Mesenchymal stem cell (in vitro differentiated cells and primary cell): ENCODE measurements around the gene TIMM44.
A peak's percentile ranks its signal among the peaks of the same experiment; 100 is the strongest.
"Not testable (repeated sequence)": the region's sequence is repeated elsewhere in the genome, so short reads cannot be mapped to it uniquely, and the experiment has no call there.

ENCODE experiments used
- DNase-seq: peaks from one replicate; pipeline ENCODE4 v3.0.0-alpha.2; 2013
- H2AFZ ChIP-seq: one replicate; pipeline ENCODE4 v1.6.1; 2013; ENCODE audit warnings: low read depth, mild to moderate bottlenecking, control low read depth, inconsistent platforms, low read length, moderate library complexity
- H2AK5ac ChIP-seq: 2 replicates; pipeline ENCODE4 v1.6.1; 2013; ENCODE audit warnings: low read length, moderate library complexity, mild to moderate bottlenecking, inconsistent platforms; ENCODE audit not compliant: severe bottlenecking
- H2BK120ac ChIP-seq: one replicate; pipeline ENCODE4 v1.6.1; 2013; ENCODE audit warnings: low read depth, mild to moderate bottlenecking, inconsistent platforms, low read length, moderate library complexity
- H2BK12ac ChIP-seq, 2 experiments: one replicate each; pipeline ENCODE4 v1.6.1; 2013; ENCODE audit warnings: inconsistent platforms in 2 of 2, low read length in 2 of 2, mild to moderate bottlenecking in 2 of 2, moderate library complexity in 2 of 2, control low read depth in 1 of 2
- H2BK15ac ChIP-seq: one replicate; pipeline ENCODE4 v1.6.1; 2013; ENCODE audit warnings: mild to moderate bottlenecking, low read depth, inconsistent platforms; ENCODE audit not compliant: poor library complexity, severe bottlenecking
- H2BK5ac ChIP-seq: 2 replicates; pipeline ENCODE4 v1.6.1; 2013; ENCODE audit warnings: low read depth, mild to moderate bottlenecking, low read length, control low read depth, inconsistent platforms; ENCODE audit not compliant: poor library complexity, severe bottlenecking
- H3K14ac ChIP-seq, 2 experiments: one replicate each; pipeline ENCODE4 v1.6.1; 2013; ENCODE audit warnings: inconsistent platforms in 2 of 2, low read length in 2 of 2, control low read depth in 1 of 2, mild to moderate bottlenecking in 1 of 2, moderate library complexity in 1 of 2
- H3K18ac ChIP-seq, 2 experiments: one replicate each; pipeline ENCODE4 v1.6.1; 2013; ENCODE audit warnings: inconsistent platforms in 2 of 2, low read length in 2 of 2, control low read depth in 1 of 2, low read depth in 1 of 2, mild to moderate bottlenecking in 1 of 2
- H3K23ac ChIP-seq, 2 experiments: one replicate each; pipeline ENCODE4 v1.6.1; 2013; ENCODE audit warnings: inconsistent platforms in 2 of 2, low read length in 2 of 2, mild to moderate bottlenecking in 2 of 2, moderate library complexity in 2 of 2, control low read depth in 1 of 2
- H3K27ac ChIP-seq: 2 replicates; pipeline ENCODE4 v1.5.1; 2013; ENCODE audit warnings: mild to moderate bottlenecking, moderate library complexity, low read length, control low read depth, inconsistent platforms; ENCODE audit not compliant: poor library complexity, severe bottlenecking
- H3K27me3 ChIP-seq, 2 experiments: 2 replicates each; pipeline versions ENCODE4 v1.6.1 to v1.7.0; 2013; ENCODE audit warnings: low read length in 2 of 2, mild to moderate bottlenecking in 2 of 2, moderate library complexity in 2 of 2, control low read depth in 1 of 2, inconsistent platforms in 1 of 2; ENCODE audit not compliant: control insufficient read depth in 1 of 2, insufficient read depth in 1 of 2
- H3K36me3 ChIP-seq, 2 experiments: 2 replicates each; pipeline versions ENCODE4 v1.6.1 to v1.7.0; 2013; ENCODE audit warnings: low read length in 2 of 2, control low read depth in 1 of 2, inconsistent platforms in 1 of 2, low read depth in 1 of 2, mild to moderate bottlenecking in 1 of 2; ENCODE audit not compliant: insufficient read depth in 2 of 2, control insufficient read depth in 1 of 2
- H3K4ac ChIP-seq, 2 experiments: one replicate each; pipeline ENCODE4 v1.6.1; 2013; ENCODE audit warnings: inconsistent platforms in 2 of 2, low read length in 2 of 2, mild to moderate bottlenecking in 2 of 2, moderate library complexity in 2 of 2, control low read depth in 1 of 2, low read depth in 1 of 2
- H3K4me1 ChIP-seq: 2 replicates; pipeline ENCODE4 v1.6.1; 2013; ENCODE audit warnings: low read depth, low read length, control low read depth; ENCODE audit not compliant: control insufficient read depth, insufficient read depth
- H3K4me2 ChIP-seq: 2 replicates; pipeline ENCODE4 v1.6.1; 2013; ENCODE audit warnings: low read length, mild to moderate bottlenecking, inconsistent platforms; ENCODE audit not compliant: poor library complexity, severe bottlenecking
- H3K4me3 ChIP-seq, 2 experiments: 2 replicates each; pipeline versions ENCODE4 v1.5.1 to v1.7.0; 2013; ENCODE audit warnings: low read length in 2 of 2, mild to moderate bottlenecking in 2 of 2, control low read depth in 1 of 2, low read depth in 1 of 2; ENCODE audit not compliant: insufficient read depth in 1 of 2
- H3K79me1 ChIP-seq: replicated peaks from 2 replicates; pipeline ENCODE4 v1.6.1; 2013; ENCODE audit warnings: mild to moderate bottlenecking, control low read depth, low read length, inconsistent platforms; ENCODE audit not compliant: poor library complexity, severe bottlenecking
- H3K9ac ChIP-seq: 2 replicates; pipeline ENCODE4 v1.7.0; 2013; ENCODE audit warnings: mild to moderate bottlenecking, low read length, moderate library complexity
- H3K9me3 ChIP-seq: 2 replicates; pipeline ENCODE4 v1.7.0; 2013; ENCODE audit warnings: mild to moderate bottlenecking, low read length; ENCODE audit not compliant: control insufficient read depth
- H4K8ac ChIP-seq: one replicate; pipeline ENCODE4 v1.6.1; 2013; ENCODE audit warnings: inconsistent platforms, mild to moderate bottlenecking, low read length, moderate library complexity
- H4K91ac ChIP-seq: one replicate; pipeline ENCODE4 v1.6.1; 2013; ENCODE audit warnings: mild to moderate bottlenecking, low read length, inconsistent platforms
- WGBS: methylation state at CpG from one replicate; pipeline ENCODE4 v1.1.7; 2013; ENCODE audit warnings: mixed read lengths; 5-methylcytosine and 5-hydroxymethylcytosine counted together

The TIMM44 gene

GRCh38 chr19:7930765-7931164 is 12.7 kb downstream of the TIMM44 start:
- Histone ChIP-seq H3K4ac (no peak overlapping the region), H4K91ac (no peak overlapping the region), H3K23ac (no peak overlapping the region), H2BK15ac (no peak overlapping the region), H3K9me3 (no peaks in the 10 kb centered on the region), H4K8ac (no peak overlapping the region), H2BK5ac (no peak overlapping the region), H3K36me3 (peaks cover 53 to 70% of the 10 kb centered on the region in 2 experiments), H3K79me1 (peaks cover 19% of the 10 kb centered on the region), H3K14ac (no peak overlapping the region), H3K4me1 (peaks cover 30% of the 10 kb centered on the region), H3K4me3 (no peak overlapping the region), H2BK12ac (no peak overlapping the region), H3K9ac (no peak overlapping the region), H2AK5ac (no peak overlapping the region), H3K27me3 (no peaks in the 10 kb centered on the region), H3K18ac (no peak overlapping the region), H3K4me2 (no peak overlapping the region), H3K27ac (no peak overlapping the region), H2AFZ (no peak overlapping the region), H2BK120ac (no peak overlapping the region)
- WGBS, result 89% methylated on average over 6 of the region's 7 CpGs
- no peak for DNase-seq

- not testable (repeated sequence) for H3K18ac ChIP-seq, H4K8ac ChIP-seq, H2BK15ac ChIP-seq, H3K14ac ChIP-seq, H2BK5ac ChIP-seq, H3K27me3 ChIP-seq, H2AK5ac ChIP-seq, H2AFZ ChIP-seq, H3K9ac ChIP-seq, H3K4ac ChIP-seq, H2BK12ac ChIP-seq, H2BK120ac ChIP-seq, H3K27ac ChIP-seq, H3K4me3 ChIP-seq, H3K4me2 ChIP-seq, H3K23ac ChIP-seq, H3K9me3 ChIP-seq, H4K91ac ChIP-seq
- Histone ChIP-seq H3K79me1 (peaks cover 14% of the 10 kb centered on the region), H3K4me1 (peaks cover 36% of the 10 kb centered on the region), H3K36me3 (peaks cover 46 to 63% of the 10 kb centered on the region in 2 experiments)
- DNase-seq, result peak; percentile 14
- 81% methylated on average over 8 of the region's 11 CpGs for WGBS
Measured at GRCh38 chr19:7930030-7930429, 13.4 kb downstream of the TIMM44 start.

GRCh38 chr19:7928741-7929701 is 14.4 kb downstream of the TIMM44 start:
- H2AFZ ChIP-seq, result no peak overlapping the region
- H3K4me2 ChIP-seq, result peak overlapping the region; percentile 18
- no peak overlapping the region for H4K8ac ChIP-seq
- H3K79me1 ChIP-seq, result peaks cover 10% of the 10 kb centered on the region
- H3K14ac ChIP-seq, result no peak overlapping the region
- peak; percentile 80 for DNase-seq
- H3K4ac ChIP-seq, result no peak overlapping the region
- H3K4me3 ChIP-seq, result peak overlapping the region in 1 of 2 experiments; percentile 56
- no peak overlapping the region for H4K91ac ChIP-seq
- no peak overlapping the region for H2BK12ac ChIP-seq
- H2BK15ac ChIP-seq, result peak overlapping the region; percentile 4
- H2BK5ac ChIP-seq, result no peak overlapping the region
- H2AK5ac ChIP-seq, result peak overlapping the region; percentile 54
- H3K27me3 ChIP-seq, result no peaks in the 10 kb centered on the region
- H3K9ac ChIP-seq, result peak overlapping the region; percentile 90
- H2BK120ac ChIP-seq, result no peak overlapping the region
- H3K23ac ChIP-seq, result no peak overlapping the region
- 61% methylated on average over 23 of the region's 24 CpGs for WGBS
- peak overlapping the region in 1 of 2 experiments; percentile 50 for H3K18ac ChIP-seq
- H3K4me1 ChIP-seq, result peaks cover 42% of the 10 kb centered on the region
- H3K36me3 ChIP-seq, result peaks cover 37 to 60% of the 10 kb centered on the region in 2 experiments
- H3K9me3 ChIP-seq, result no peaks in the 10 kb centered on the region
- peak overlapping the region; percentile 76 for H3K27ac ChIP-seq

- Histone ChIP-seq H2BK120ac (no peak overlapping the region), H3K27me3 (no peaks in the 10 kb centered on the region), H2BK12ac (no peak overlapping the region), H3K36me3 (peaks cover 31 to 60% of the 10 kb centered on the region in 2 experiments), H2AFZ (no peak overlapping the region), H3K9me3 (no peaks in the 10 kb centered on the region), H2AK5ac (no peak overlapping the region), H3K4me3 (peak overlapping the region in 1 of 2 experiments; percentile 52), H3K4me1 (peaks cover 46% of the 10 kb centered on the region), H3K14ac (no peak overlapping the region), H2BK15ac (no peak overlapping the region), H3K79me1 (peaks cover 13% of the 10 kb centered on the region), H2BK5ac (no peak overlapping the region), H3K4me2 (no peak overlapping the region), H3K9ac (peak overlapping the region; percentile 90), H4K91ac (no peak overlapping the region), H3K27ac (peak overlapping the region; percentile 48), H3K23ac (no peak overlapping the region), H3K4ac (no peak overlapping the region), H4K8ac (no peak overlapping the region), H3K18ac (no peak overlapping the region)
- WGBS, result 90% methylated on average over 8 of the region's 9 CpGs
- no peak for DNase-seq
Measured at GRCh38 chr19:7928334-7928706, 15.1 kb downstream of the TIMM44 start.
